Measurements from ENCODE around the gene SYT10.
"Not testable (repeated sequence)": the region's sequence is repeated elsewhere in the genome, so short reads cannot be mapped to it uniquely, and the experiment has no call there.

SYT10 gene

GRCh38 chr12:33423706-33424105 lies 15.9 kb downstream of the SYT10 start:
- Histone ChIP-seq H3K27ac (no peak overlapping the region), H3K36me3 (ENCODE audit: insufficient read depth, low read length) (no peaks in the 10 kb centered on the region), H3K9ac (ENCODE audit: insufficient read length) (no peak overlapping the region), H3K4me3 (no peak overlapping the region), H3K9me3 (ENCODE audit: low read depth, low read length) (no peaks in the 10 kb centered on the region)
- TF ChIP-seq FOXP2 (optimal IDR thresholded peaks at IDR 0.05; ENCODE audit: control extremely low read depth, extremely low read length, insufficient read depth) (no peak), EZH2 (IDR thresholded peaks at IDR 0.05) (no peak), POLR2AphosphoS5 (IDR thresholded peaks at IDR 0.05; ENCODE audit: borderline replicate concordance, low read depth, low read length) (no peak)
- no peak for DNase-seq (ENCODE audit: low read depth, low spot score)

GRCh38 chr12:33412410-33412809 lies 27.2 kb downstream of the SYT10 start:
- H3K36me3 ChIP-seq (ENCODE audit: insufficient read depth, low read length); H3K4me3 ChIP-seq; DNase-seq (ENCODE audit: low read depth, low spot score); H3K27ac ChIP-seq; H3K9me3 ChIP-seq (ENCODE audit: low read depth, low read length); H3K9ac ChIP-seq (ENCODE audit: insufficient read length): not testable (repeated sequence)

DNA sequence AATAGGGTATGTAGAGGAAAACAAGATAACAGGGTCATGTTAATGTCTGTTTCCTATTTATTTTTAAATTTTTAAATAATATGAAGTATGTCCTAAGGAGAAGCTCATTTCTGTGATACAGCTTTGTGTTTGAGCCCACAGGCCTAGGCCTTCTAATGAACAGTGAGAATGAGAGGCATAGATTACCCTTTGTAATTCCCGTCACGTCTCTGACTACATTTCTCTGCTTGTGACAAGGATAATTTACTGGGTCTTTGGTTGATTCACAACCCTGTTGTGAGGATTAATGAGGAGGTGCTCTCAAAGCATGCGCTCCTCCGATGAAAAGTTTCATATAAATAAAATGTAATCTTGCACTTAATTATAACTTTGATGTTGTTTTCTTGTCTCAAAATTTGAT lies 56.1 kb downstream of the SYT10 start:
- DNase-seq (ENCODE audit: low read depth, low spot score): no peak
- Histone ChIP-seq H3K9ac (ENCODE audit: insufficient read length) (no peak overlapping the region), H3K9me3 (ENCODE audit: low read depth, low read length) (no peaks in the 10 kb centered on the region), H3K4me3 (no peak overlapping the region), H3K36me3 (ENCODE audit: insufficient read depth, low read length) (no peaks in the 10 kb centered on the region), H3K27ac (no peak overlapping the region)
- TF ChIP-seq EZH2 (IDR thresholded peaks at IDR 0.05) (no peak), FOXP2 (optimal IDR thresholded peaks at IDR 0.05; ENCODE audit: control extremely low read depth, extremely low read length, insufficient read depth) (no peak), POLR2AphosphoS5 (IDR thresholded peaks at IDR 0.05; ENCODE audit: borderline replicate concordance, low read depth, low read length) (no peak)

GRCh38 chr12:33376153-33376552 lies 63.5 kb downstream of the SYT10 start:
- Histone ChIP-seq H3K27ac (no peak overlapping the region), H3K9ac (ENCODE audit: insufficient read length) (no peak overlapping the region), H3K4me3 (no peak overlapping the region), H3K9me3 (ENCODE audit: low read depth, low read length) (no peaks in the 10 kb centered on the region), H3K36me3 (ENCODE audit: insufficient read depth, low read length) (no peaks in the 10 kb centered on the region)
- no peak for DNase-seq (ENCODE audit: low read depth, low spot score)
- TF ChIP-seq POLR2AphosphoS5 (IDR thresholded peaks at IDR 0.05; ENCODE audit: borderline replicate concordance, low read depth, low read length) (no peak), EZH2 (IDR thresholded peaks at IDR 0.05) (no peak), FOXP2 (optimal IDR thresholded peaks at IDR 0.05; ENCODE audit: control extremely low read depth, extremely low read length, insufficient read depth) (no peak)

DNA sequence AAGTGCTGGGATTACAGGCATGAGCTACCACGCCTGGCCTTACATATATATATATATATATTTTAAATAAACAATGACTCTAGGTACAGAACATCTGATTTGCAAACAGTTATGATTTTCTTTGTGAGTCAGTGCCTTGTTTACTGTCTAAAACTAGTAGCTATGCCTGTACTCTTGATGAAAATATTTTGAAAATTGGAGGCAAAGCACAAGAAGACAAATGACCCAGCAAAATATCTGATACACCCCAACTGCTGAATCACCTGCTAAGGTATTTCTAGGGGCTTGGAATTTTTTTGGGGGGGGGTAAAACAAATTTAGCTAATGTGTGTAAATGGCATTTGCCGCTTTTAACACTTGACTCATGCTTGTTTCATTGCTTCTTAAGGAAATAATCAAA lies 69.3 kb downstream of the SYT10 start:
- Histone ChIP-seq H3K9ac (ENCODE audit: insufficient read length) (no peak overlapping the region), H3K36me3 (ENCODE audit: insufficient read depth, low read length) (no peaks in the 10 kb centered on the region), H3K27ac (no peak overlapping the region), H3K4me3 (no peak overlapping the region), H3K9me3 (ENCODE audit: low read depth, low read length) (no peaks in the 10 kb centered on the region)
- TF ChIP-seq EZH2 (IDR thresholded peaks at IDR 0.05): no peak
- no peak for TF ChIP-seq POLR2AphosphoS5 (IDR thresholded peaks at IDR 0.05; ENCODE audit: borderline replicate concordance, low read depth, low read length)
- TF ChIP-seq FOXP2 (optimal IDR thresholded peaks at IDR 0.05; ENCODE audit: control extremely low read depth, extremely low read length, insufficient read depth): no peak
- no peak for DNase-seq (ENCODE audit: low read depth, low spot score)

- Histone ChIP-seq H3K9ac (ENCODE audit: insufficient read length) (no peak overlapping the region), H3K4me3 (no peak overlapping the region), H3K36me3 (ENCODE audit: insufficient read depth, low read length) (no peaks in the 10 kb centered on the region), H3K27ac (no peak overlapping the region), H3K9me3 (ENCODE audit: low read depth, low read length) (no peaks in the 10 kb centered on the region)
- TF ChIP-seq FOXP2 (optimal IDR thresholded peaks at IDR 0.05; ENCODE audit: control extremely low read depth, extremely low read length, insufficient read depth) (no peak), EZH2 (IDR thresholded peaks at IDR 0.05) (no peak)
- DNase-seq (ENCODE audit: low read depth, low spot score): no peak
Observed at GRCh38 chr12:33357181-33357580, 82.4 kb downstream of the SYT10 start.

- no peak overlapping the region for H3K4me3 ChIP-seq
- no peak overlapping the region for H3K27ac ChIP-seq
- no peaks in the 10 kb centered on the region for H3K36me3 ChIP-seq (ENCODE audit: insufficient read depth, low read length)
- H3K9me3 ChIP-seq (ENCODE audit: low read depth, low read length): no peaks in the 10 kb centered on the region
- no peak overlapping the region for H3K9ac ChIP-seq (ENCODE audit: insufficient read length)
- TF ChIP-seq POLR2AphosphoS5 (IDR thresholded peaks at IDR 0.05; ENCODE audit: borderline replicate concordance, low read depth, low read length) (no peak), EZH2 (IDR thresholded peaks at IDR 0.05) (no peak), FOXP2 (optimal IDR thresholded peaks at IDR 0.05; ENCODE audit: control extremely low read depth, extremely low read length, insufficient read depth) (no peak)
- no peak for DNase-seq (ENCODE audit: low read depth, low spot score)
Observed at GRCh38 chr12:33349791-33350190, 89.8 kb downstream of the SYT10 start.

DNA sequence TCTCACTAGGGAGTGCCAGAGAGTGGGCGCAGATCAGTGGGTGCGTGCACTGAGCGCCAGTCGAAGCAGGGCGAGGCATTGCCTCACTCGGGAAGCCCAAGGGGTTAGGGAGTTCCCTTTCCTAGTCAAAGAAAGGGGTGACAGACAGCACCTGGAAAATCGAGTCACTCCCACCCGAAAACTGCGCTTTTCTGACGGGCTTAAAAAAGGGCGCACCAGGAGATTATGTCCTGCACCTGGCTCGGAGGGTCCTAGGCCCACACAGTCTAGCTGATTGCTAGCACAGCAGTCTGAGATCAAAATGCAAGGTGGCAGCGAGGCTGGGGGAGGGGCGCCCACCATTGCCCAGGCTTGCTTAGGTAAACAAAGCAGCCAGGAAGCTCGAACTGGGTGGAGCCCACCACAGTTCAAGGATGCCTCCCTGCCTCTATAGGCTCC lies 107.6 kb downstream of the SYT10 start:
- not testable (repeated sequence) for H3K27ac ChIP-seq; H3K4me3 ChIP-seq; H3K9ac ChIP-seq (ENCODE audit: insufficient read length); H3K9me3 ChIP-seq (ENCODE audit: low read depth, low read length); H3K36me3 ChIP-seq (ENCODE audit: insufficient read depth, low read length); DNase-seq (ENCODE audit: low read depth, low spot score)

DNA sequence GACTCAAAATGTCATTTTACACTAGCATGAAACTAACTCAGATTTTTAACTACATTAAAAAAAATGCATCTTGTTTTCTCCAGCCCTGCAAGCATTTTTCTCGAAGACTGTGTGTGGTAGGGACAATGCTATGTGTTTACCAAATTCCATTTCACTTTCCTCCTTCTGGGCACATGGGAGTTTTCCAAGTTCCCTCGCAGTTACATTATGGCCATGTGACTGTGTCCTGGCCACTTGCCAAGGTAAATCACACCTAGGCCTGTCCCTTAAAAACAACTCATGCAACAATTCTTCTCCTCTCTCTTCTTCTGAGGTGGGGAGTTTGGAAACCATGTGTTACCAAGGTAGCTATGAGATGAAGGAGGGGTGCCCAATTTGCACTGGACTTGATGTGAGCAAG lies 108.7 kb downstream of the SYT10 start:
- H3K27ac ChIP-seq: no peak overlapping the region
- H3K36me3 ChIP-seq (ENCODE audit: insufficient read depth, low read length): no peaks in the 10 kb centered on the region
- no peak for TF ChIP-seq FOXP2 (optimal IDR thresholded peaks at IDR 0.05; ENCODE audit: control extremely low read depth, extremely low read length, insufficient read depth)
- no peak for TF ChIP-seq EZH2 (IDR thresholded peaks at IDR 0.05)
- TF ChIP-seq POLR2AphosphoS5 (IDR thresholded peaks at IDR 0.05; ENCODE audit: borderline replicate concordance, low read depth, low read length): no peak
- H3K9ac ChIP-seq (ENCODE audit: insufficient read length): no peak overlapping the region
- no peaks in the 10 kb centered on the region for H3K9me3 ChIP-seq (ENCODE audit: low read depth, low read length)
- DNase-seq (ENCODE audit: low read depth, low spot score): no peak
- H3K4me3 ChIP-seq: no peak overlapping the region
